Fibroblast of lung (primary cell): ENCODE measurements around the gene PLD1. TPM values are rescaled to one million over a fixed set of nuclear protein-coding genes. Genes with fewer than 3 reads are reported as not detected.

Experiments used
- DNase-seq, 2 donors: peaks; one replicate each; pipeline versions ENCODE4 v3.0.0 to v3.0.0-alpha.2; 2010; ENCODE audit warnings: low read depth in 2 of 2
- H2AFZ ChIP-seq: 2 replicates; pipeline ENCODE4 v1.5.1; 2012; ENCODE audit warnings: low read length, control low read depth, inconsistent platforms
- H3K27ac ChIP-seq: 2 replicates; pipeline ENCODE4 v1.5.1; 2011; ENCODE audit warnings: low read length, control low read depth; ENCODE audit not compliant: insufficient read depth
- H3K27me3 ChIP-seq: 2 replicates; pipeline ENCODE4 v1.5.1; 2011; ENCODE audit warnings: mild to moderate bottlenecking, low read length; ENCODE audit not compliant: control insufficient read depth, insufficient read depth
- H3K36me3 ChIP-seq: 2 replicates; pipeline ENCODE4 v1.5.1; 2011; ENCODE audit warnings: low read length; ENCODE audit not compliant: control insufficient read depth, insufficient read depth
- H3K4me1 ChIP-seq: 2 replicates; pipeline ENCODE4 v1.5.1; 2011; ENCODE audit warnings: low read length; ENCODE audit not compliant: control insufficient read depth, insufficient read depth; ENCODE audit errors: extremely low read depth
- H3K4me2 ChIP-seq: 2 replicates; pipeline ENCODE4 v1.5.1; 2011; ENCODE audit warnings: low read length, control low read depth; ENCODE audit not compliant: insufficient read depth; ENCODE audit errors: extremely low read depth
- H3K4me3 ChIP-seq, 4 experiments: fragments of 200-600 bp in 1 of 4; sonication (generic) in 1 of 4; replicated peaks in 1 of 4; 2 replicates each; pipeline ENCODE4 v1.5.1; 2011 to 2016; ENCODE audit warnings: low read length in 4 of 4, low read depth in 3 of 4, mild to moderate bottlenecking in 3 of 4, control low read depth in 2 of 4, inconsistent platforms in 1 of 4, mixed read lengths in 1 of 4; ENCODE audit not compliant: insufficient read depth in 1 of 4; ENCODE audit errors: control extremely low read depth in 1 of 4
- H3K79me2 ChIP-seq: 2 replicates; pipeline ENCODE4 v1.5.1; 2012; ENCODE audit warnings: mild to moderate bottlenecking, low read length, inconsistent platforms; ENCODE audit not compliant: control insufficient read depth, insufficient read depth
- H3K9ac ChIP-seq: 2 replicates; pipeline ENCODE4 v1.5.1; 2011; ENCODE audit warnings: mild to moderate bottlenecking, low read length, control low read depth; ENCODE audit not compliant: insufficient read depth
- H3K9me3 ChIP-seq: 2 replicates; pipeline ENCODE4 v1.5.1; 2012; ENCODE audit warnings: low read depth, low read length; ENCODE audit not compliant: control insufficient read depth, insufficient read depth
- H4K20me1 ChIP-seq: 2 replicates; pipeline ENCODE4 v1.5.1; 2011; ENCODE audit warnings: low read length; ENCODE audit not compliant: control insufficient read depth, insufficient read depth; ENCODE audit errors: extremely low read depth
- CTCF ChIP-seq, 2 donors: IDR thresholded peaks in 1 of 2; conservative IDR thresholded peaks in 1 of 2; 1 replicate in 1 of 2; 2 replicates in 1 of 2; pipeline ENCODE4 v1.5.1; 2011 to 2012; ENCODE audit warnings: low read length in 2 of 2, control low read depth in 1 of 2, inconsistent platforms in 1 of 2, low read depth in 1 of 2, mild to moderate bottlenecking in 1 of 2
- EZH2 ChIP-seq: IDR thresholded peaks from 2 replicates; pipeline ENCODE4 v1.5.1; 2012; ENCODE audit warnings: low read length, control low read depth, mild to moderate bottlenecking; ENCODE audit errors: missing control alignments
- polyA plus RNA-seq, 2 donors: library from polyadenylated mRNA; depleted of rRNA in 1 of 2; stranded (reverse) in 1 of 2; unstranded in 1 of 2; fragments of >200 nt; gene quantifications; 2 replicates each; pipeline ENCODE4 v1.2.1, GENCODE V29; 2011 to 2012; ENCODE audit warnings: missing spikeins in 1 of 2
- total RNA-seq: library from RNA; depleted of rRNA; stranded (reverse); fragments of >200 nt; gene quantifications from 2 replicates; pipeline ENCODE4 v1.2.1, GENCODE V29; 2014

Gene PLD1
- total and polyA plus RNA-seq, 2 donors (not counting 1 experiment from before 2014, with no cell fraction given), result 10.8 to 18.8 TPM

DNA sequence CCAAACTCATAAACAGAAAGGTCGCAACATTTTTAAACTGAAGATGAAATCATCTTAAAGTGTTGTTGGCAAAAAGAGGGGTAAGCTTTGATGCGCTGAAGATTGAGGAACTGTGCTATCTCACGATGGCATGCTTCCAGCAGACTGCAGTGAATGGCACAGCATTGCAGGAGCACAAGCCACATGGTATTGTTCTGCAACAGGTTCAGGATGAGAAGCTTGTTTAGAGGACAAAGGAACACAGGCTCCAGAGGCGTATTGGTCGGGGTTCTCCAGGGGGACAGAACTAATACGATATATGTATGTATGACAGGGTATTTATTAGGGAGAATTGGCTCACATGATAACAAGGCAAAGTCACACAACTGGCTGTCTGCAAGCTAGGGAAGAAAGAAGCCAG lies 13.8 kb upstream of the PLD1 start:
- no peak for DNase-seq
- H2AFZ ChIP-seq, result no peak overlapping the region
- no peaks in the 10 kb centered on the region for H4K20me1 ChIP-seq
- no peak overlapping the region for H3K4me2 ChIP-seq
- no peak for TF ChIP-seq EZH2
- TF ChIP-seq CTCF (conservative IDR thresholded peaks at IDR 0.05 in 1 of 2, IDR thresholded peaks at IDR 0.05 in 1 of 2; ENCODE audit: low read depth in 1 of 2, low read length in 2 of 2), result no peak
- H3K4me3 ChIP-seq, result no peak overlapping the region
- no peak overlapping the region for H3K27ac ChIP-seq
- no peaks in the 10 kb centered on the region for H3K27me3 ChIP-seq
- no peaks in the 10 kb centered on the region for H3K9me3 ChIP-seq
- no peaks in the 10 kb centered on the region for H3K79me2 ChIP-seq
- H3K9ac ChIP-seq, result no peak overlapping the region
- H3K4me1 ChIP-seq, result peaks cover 9% of the 10 kb centered on the region
- no peaks in the 10 kb centered on the region for H3K36me3 ChIP-seq

DNA sequence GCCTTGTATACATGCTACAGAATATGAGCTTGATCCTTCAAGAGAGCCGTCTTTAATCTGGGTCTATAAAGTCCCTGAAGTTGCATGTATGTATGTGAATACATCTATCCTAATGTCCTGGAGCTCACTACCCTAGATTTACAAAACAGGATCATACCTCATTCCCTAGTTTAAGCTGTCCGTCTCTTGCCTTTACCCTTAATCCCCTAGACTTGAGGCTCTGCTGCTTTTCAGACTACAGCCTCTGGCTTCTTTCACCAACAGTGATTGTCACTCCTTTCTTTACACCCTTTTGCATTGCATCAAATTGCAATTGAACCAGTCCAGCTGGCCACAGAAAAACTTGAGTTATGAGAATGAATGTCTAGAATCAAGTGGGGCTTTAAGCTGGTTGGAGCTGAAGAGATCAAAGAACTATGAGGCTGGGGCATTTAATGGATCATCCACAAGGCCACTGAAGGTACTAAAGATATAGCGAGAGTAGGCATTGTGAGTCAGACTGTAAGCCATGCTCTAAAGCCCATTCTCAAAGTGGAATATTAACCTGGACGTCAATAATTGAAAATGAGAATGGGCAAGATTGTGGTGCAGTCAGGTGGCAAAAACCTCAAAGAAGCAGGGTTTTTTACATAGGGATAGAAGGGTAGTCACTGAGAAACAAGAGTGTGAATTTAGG lies 12.3 kb upstream of the PLD1 start:
- H3K9ac ChIP-seq, result no peak overlapping the region
- H3K9me3 ChIP-seq, result no peaks in the 10 kb centered on the region
- H3K4me2 ChIP-seq, result no peak overlapping the region
- DNase-seq, result no peak
- H3K4me3 ChIP-seq, result no peak overlapping the region
- H3K27me3 ChIP-seq, result no peaks in the 10 kb centered on the region
- H3K79me2 ChIP-seq, result no peaks in the 10 kb centered on the region
- peaks cover 6% of the 10 kb centered on the region for H3K4me1 ChIP-seq
- no peaks in the 10 kb centered on the region for H4K20me1 ChIP-seq
- TF ChIP-seq CTCF (conservative IDR thresholded peaks at IDR 0.05 in 1 of 2, IDR thresholded peaks at IDR 0.05 in 1 of 2; ENCODE audit: low read depth in 1 of 2, low read length in 2 of 2) (no peak), EZH2 (no peak)
- H3K27ac ChIP-seq, result no peak overlapping the region
- H3K36me3 ChIP-seq, result no peaks in the 10 kb centered on the region
- no peak overlapping the region for H2AFZ ChIP-seq

GRCh38 chr3:171821778-171822358 lies 11.6 kb upstream of the PLD1 start:
- no peaks in the 10 kb centered on the region for H3K27me3 ChIP-seq
- H2AFZ ChIP-seq, result no peak overlapping the region
- H3K4me2 ChIP-seq, result no peak overlapping the region
- no peaks in the 10 kb centered on the region for H4K20me1 ChIP-seq
- H3K27ac ChIP-seq, result no peak overlapping the region
- H3K9ac ChIP-seq, result no peak overlapping the region
- DNase-seq, result no peak
- H3K36me3 ChIP-seq, result no peaks in the 10 kb centered on the region
- H3K4me3 ChIP-seq, result no peak overlapping the region
- H3K9me3 ChIP-seq, result no peaks in the 10 kb centered on the region
- H3K79me2 ChIP-seq, result no peaks in the 10 kb centered on the region
- H3K4me1 ChIP-seq, result peaks cover 6% of the 10 kb centered on the region
- no peak for TF ChIP-seq EZH2
